ENCODE results near the gene STARD3. TPM values are rescaled to one million over a fixed set of nuclear protein-coding genes. Genes with fewer than 3 reads are reported as not detected.

STARD3 gene
- total and polyA plus RNA-seq, 2 of the 13 experiments (the other 11 are each of a cell fraction or from before 2014, with no cell fraction given): 34.6 to 100 TPM

DNA sequence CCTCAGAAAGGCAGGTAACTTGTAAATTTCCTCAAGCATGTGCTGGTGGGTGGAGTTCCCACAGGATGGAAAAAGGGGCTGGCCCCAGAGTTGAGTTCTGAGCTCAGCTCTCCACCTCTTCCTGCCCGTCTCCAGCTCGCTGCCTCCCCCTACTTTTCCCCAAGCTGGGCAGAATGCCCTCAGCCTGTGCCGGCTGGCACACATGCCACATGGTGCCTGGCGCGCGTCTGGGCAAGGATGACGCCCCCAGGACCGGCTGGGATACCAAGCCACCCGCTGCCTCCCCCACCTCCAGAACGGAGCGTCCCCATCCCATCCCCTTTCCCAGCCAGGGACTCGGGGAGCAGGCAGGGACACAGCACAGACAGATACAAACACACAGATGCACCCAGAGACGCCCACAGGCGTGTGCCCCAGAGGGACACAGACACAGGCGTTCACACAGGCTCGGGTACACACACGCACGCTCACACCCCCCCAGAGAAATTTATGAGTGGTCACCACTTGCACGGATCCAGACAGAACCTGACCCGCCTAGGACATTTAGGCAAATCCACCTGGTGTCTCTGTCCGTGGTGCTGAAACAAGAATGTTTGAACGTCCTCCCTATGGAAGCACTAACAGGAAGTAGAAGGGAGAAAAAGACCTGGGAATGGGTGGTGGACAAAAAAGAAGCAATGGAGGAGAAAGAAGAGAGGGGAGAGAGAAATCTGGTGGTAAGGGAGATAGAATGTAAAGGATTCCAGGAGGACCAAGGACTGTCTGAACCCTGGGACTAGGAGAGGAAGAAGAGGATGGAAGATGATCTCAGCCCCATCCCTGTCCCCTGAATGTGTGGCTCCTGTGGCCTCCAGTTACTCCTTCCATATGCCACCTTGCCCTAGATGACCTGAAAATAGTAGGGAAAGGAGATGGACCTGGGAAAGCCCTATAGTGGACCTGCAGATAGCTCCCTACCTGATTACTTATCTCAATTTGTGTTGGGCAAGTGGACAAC lies 44.7 kb upstream of the STARD3 start (continued):
- TF ChIP-seq ZNF331 (CRISPR knock-in tag; IDR thresholded peaks at IDR 0.05): peak; percentile 80
- TF ChIP-seq CHD2 (IDR thresholded peaks at IDR 0.05; ENCODE audit: low read depth, low read length): no peak
- TF ChIP-seq TBX2 (CRISPR knock-in tag; IDR thresholded peaks at IDR 0.05; ENCODE audit: borderline replicate concordance): no peak
- TF ChIP-seq TRIM24 (CRISPR knock-in tag; IDR thresholded peaks at IDR 0.05): no peak
- TF ChIP-seq, protein P1, sequence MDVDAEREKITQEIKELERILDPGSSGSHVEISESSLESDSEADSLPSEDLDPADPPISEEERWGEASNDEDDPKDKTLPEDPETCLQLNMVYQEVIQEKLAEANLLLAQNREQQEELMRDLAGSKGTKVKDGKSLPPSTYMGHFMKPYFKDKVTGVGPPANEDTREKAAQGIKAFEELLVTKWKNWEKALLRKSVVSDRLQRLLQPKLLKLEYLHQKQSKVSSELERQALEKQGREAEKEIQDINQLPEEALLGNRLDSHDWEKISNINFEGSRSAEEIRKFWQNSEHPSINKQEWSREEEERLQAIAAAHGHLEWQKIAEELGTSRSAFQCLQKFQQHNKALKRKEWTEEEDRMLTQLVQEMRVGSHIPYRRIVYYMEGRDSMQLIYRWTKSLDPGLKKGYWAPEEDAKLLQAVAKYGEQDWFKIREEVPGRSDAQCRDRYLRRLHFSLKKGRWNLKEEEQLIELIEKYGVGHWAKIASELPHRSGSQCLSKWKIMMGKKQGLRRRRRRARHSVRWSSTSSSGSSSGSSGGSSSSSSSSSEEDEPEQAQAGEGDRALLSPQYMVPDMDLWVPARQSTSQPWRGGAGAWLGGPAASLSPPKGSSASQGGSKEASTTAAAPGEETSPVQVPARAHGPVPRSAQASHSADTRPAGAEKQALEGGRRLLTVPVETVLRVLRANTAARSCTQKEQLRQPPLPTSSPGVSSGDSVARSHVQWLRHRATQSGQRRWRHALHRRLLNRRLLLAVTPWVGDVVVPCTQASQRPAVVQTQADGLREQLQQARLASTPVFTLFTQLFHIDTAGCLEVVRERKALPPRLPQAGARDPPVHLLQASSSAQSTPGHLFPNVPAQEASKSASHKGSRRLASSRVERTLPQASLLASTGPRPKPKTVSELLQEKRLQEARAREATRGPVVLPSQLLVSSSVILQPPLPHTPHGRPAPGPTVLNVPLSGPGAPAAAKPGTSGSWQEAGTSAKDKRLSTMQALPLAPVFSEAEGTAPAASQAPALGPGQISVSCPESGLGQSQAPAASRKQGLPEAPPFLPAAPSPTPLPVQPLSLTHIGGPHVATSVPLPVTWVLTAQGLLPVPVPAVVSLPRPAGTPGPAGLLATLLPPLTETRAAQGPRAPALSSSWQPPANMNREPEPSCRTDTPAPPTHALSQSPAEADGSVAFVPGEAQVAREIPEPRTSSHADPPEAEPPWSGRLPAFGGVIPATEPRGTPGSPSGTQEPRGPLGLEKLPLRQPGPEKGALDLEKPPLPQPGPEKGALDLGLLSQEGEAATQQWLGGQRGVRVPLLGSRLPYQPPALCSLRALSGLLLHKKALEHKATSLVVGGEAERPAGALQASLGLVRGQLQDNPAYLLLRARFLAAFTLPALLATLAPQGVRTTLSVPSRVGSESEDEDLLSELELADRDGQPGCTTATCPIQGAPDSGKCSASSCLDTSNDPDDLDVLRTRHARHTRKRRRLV (CRISPR knock-in tag; IDR thresholded peaks at IDR 0.05): no peak
- 0 out of 2 replicates have a peak, but pooled peaks have one; percentile 60 for TF ChIP-seq PRMT3 (CRISPR knock-in tag; IDR thresholded peaks at IDR 0.05; ENCODE audit: borderline replicate concordance, low read depth)
- TF ChIP-seq, protein P2, sequence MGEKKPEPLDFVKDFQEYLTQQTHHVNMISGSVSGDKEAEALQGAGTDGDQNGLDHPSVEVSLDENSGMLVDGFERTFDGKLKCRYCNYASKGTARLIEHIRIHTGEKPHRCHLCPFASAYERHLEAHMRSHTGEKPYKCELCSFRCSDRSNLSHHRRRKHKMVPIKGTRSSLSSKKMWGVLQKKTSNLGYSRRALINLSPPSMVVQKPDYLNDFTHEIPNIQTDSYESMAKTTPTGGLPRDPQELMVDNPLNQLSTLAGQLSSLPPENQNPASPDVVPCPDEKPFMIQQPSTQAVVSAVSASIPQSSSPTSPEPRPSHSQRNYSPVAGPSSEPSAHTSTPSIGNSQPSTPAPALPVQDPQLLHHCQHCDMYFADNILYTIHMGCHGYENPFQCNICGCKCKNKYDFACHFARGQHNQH (CRISPR knock-in tag; IDR thresholded peaks at IDR 0.05): no peak
- TF ChIP-seq HMGA1 (CRISPR knock-in tag; conservative IDR thresholded peaks at IDR 0.05): no peak
- TF ChIP-seq, protein P3, sequence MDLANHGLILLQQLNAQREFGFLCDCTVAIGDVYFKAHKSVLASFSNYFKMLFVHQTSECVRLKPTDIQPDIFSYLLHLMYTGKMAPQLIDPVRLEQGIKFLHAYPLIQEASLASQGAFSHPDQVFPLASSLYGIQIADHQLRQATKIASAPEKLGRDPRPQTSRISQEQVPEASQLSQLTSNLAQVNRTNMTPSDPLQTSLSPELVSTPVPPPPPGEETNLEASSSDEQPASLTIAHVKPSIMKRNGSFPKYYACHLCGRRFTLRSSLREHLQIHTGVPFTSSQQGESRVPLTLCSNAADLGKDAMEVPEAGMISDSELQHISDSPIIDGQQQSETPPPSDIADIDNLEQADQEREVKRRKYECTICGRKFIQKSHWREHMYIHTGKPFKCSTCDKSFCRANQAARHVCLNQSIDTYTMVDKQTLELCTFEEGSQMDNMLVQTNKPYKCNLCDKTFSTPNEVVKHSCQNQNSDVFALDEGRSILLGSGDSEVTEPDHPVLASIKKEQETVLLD (CRISPR knock-in tag; IDR thresholded peaks at IDR 0.05; ENCODE audit: low read depth): no peak
- TF ChIP-seq MYNN (CRISPR knock-in tag; IDR thresholded peaks at IDR 0.05; ENCODE audit: low read depth): no peak
- TF ChIP-seq ZNF816 (CRISPR knock-in tag; IDR thresholded peaks at IDR 0.05; ENCODE audit: borderline replicate concordance): 0 out of 2 replicates have a peak, but pooled peaks have one; percentile 6
- TF ChIP-seq ERF (CRISPR knock-in tag; IDR thresholded peaks at IDR 0.05): peak; percentile 84
- no peak for TF ChIP-seq PHF21A (CRISPR knock-in tag; IDR thresholded peaks at IDR 0.05)
- TF ChIP-seq, protein P4, sequence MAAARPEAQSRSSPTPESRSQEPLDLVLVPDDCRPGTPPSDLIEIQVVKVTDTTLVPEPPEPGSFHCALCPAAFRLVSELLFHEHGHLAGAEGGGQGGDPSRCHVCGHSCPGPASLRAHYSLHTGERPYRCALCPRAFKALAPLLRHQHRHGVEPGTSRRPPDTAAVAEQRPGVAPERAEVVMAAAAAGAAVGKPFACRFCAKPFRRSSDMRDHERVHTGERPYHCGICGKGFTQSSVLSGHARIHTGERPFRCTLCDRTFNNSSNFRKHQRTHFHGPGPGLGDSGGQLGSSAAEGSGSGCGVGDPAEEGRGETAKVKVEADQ (CRISPR knock-in tag; IDR thresholded peaks at IDR 0.05; ENCODE audit: borderline replicate concordance): no peak
- TF ChIP-seq ZNF138 (CRISPR knock-in tag; IDR thresholded peaks at IDR 0.05; ENCODE audit: low read depth): no peak
- peak; percentile 42; the same call in 1 of the 2 replicates for TF ChIP-seq MEF2D (CRISPR knock-in tag; IDR thresholded peaks at IDR 0.05)
- TF ChIP-seq NFE2 (CRISPR knock-in tag; IDR thresholded peaks at IDR 0.05): no peak
- TF ChIP-seq SIN3A (IDR thresholded peaks at IDR 0.05; ENCODE audit: borderline replicate concordance, low read depth, low read length): no peak
- TF ChIP-seq ARNTL (CRISPR knock-in tag; IDR thresholded peaks at IDR 0.05): peak; percentile 54; the same call in 1 of the 2 replicates
- peak; percentile 78 for TF ChIP-seq ZNF589 (CRISPR knock-in tag; conservative IDR thresholded peaks at IDR 0.05)

Data from HepG2 (cell line).